ENCODE data around the gene NFIX. TPM values are rescaled to one million over a fixed set of nuclear protein-coding genes. Genes with fewer than 3 reads are reported as not detected.

The NFIX gene
- total and polyA plus RNA-seq, 7 donors = 10.6 to 104 (median 44.1) TPM

GRCh38 chr19:13120817-13121216 lies 125.5 kb downstream of the NFIX start:
- WGBS, 2 donors = 87% methylated on average over 10 of the region's 10 CpGs
- DNase-seq = no peak
- Histone ChIP-seq H3K4me3 (no peak overlapping the region), H3K27me3 (no peaks in the 10 kb centered on the region), H3K9me3 (no peaks in the 10 kb centered on the region), H3K4me1 (peaks cover 0 to 37% (median 35%) of the 10 kb centered on the region in 4 donors), H3K36me3 (peaks cover 0 to 3% (median 0%) of the 10 kb centered on the region in 4 donors), H3K27ac (no peak overlapping the region)
- TF ChIP-seq, protein P1, sequence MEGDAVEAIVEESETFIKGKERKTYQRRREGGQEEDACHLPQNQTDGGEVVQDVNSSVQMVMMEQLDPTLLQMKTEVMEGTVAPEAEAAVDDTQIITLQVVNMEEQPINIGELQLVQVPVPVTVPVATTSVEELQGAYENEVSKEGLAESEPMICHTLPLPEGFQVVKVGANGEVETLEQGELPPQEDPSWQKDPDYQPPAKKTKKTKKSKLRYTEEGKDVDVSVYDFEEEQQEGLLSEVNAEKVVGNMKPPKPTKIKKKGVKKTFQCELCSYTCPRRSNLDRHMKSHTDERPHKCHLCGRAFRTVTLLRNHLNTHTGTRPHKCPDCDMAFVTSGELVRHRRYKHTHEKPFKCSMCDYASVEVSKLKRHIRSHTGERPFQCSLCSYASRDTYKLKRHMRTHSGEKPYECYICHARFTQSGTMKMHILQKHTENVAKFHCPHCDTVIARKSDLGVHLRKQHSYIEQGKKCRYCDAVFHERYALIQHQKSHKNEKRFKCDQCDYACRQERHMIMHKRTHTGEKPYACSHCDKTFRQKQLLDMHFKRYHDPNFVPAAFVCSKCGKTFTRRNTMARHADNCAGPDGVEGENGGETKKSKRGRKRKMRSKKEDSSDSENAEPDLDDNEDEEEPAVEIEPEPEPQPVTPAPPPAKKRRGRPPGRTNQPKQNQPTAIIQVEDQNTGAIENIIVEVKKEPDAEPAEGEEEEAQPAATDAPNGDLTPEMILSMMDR (IDR thresholded peaks at IDR 0.05) = no peak
- TF ChIP-seq POLR2A (IDR thresholded peaks at IDR 0.05) (no peak), EP300 (IDR thresholded peaks at IDR 0.05) (no peak), POLR2AphosphoS5 (IDR thresholded peaks at IDR 0.05) (no peak)
- intact Hi-C loops (cut with DNase I) = no loop called here

DNA sequence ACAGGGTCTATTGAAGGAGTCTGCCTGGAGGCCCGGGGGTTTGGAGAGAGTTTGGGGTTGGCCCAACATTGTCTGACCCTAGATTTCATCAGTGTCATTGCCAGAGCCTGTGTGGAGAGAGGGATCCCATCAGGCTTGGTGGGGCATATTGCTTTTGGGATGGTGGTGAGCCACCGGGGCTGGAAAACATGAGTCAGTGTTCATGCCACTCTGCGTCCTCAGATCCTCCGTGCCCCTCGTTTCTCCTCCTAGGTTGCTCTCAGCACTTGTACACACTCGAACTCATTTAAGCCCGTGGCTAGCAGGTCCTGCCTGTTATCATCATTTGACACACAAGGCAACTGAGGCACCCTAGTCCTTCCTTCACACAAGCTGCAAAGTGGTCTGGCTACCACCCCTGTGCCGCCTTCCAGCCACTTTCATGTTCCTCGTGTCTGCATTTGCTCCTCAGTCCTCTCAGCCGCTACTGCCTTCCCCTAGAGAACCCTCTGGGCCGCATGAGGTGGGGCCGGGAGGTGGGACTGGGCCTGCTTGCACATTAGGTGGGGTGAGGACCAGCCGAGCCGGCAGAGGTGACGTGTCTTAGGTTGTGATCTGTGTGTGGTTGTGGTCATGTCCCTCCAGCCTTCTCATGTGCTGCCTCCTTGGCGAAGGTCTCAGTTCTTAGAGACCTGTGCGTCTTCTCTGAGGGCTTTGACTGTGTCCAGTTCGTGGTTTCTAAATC lies 126.4 kb downstream of the NFIX start:
- peaks cover 0 to 7% (median 0%) of the 10 kb centered on the region in 4 donors for H3K36me3 ChIP-seq
- intact Hi-C loops (cut with DNase I) = no loop called here
- DNase-seq = no peak
- H3K4me3 ChIP-seq = no peak overlapping the region
- H3K27ac ChIP-seq = no peak overlapping the region
- H3K4me1 ChIP-seq = peaks cover 0 to 33% (median 30%) of the 10 kb centered on the region in 4 donors
- TF ChIP-seq, protein P1 (IDR thresholded peaks at IDR 0.05) = no peak
- TF ChIP-seq EP300 (IDR thresholded peaks at IDR 0.05) (no peak), POLR2AphosphoS5 (IDR thresholded peaks at IDR 0.05) (no peak), POLR2A (IDR thresholded peaks at IDR 0.05) (no peak)
- WGBS, 2 donors = 83 to 85% methylated on average over 18 of the region's 18 CpGs
- no peaks in the 10 kb centered on the region for H3K9me3 ChIP-seq
- no peaks in the 10 kb centered on the region for H3K27me3 ChIP-seq

DNA sequence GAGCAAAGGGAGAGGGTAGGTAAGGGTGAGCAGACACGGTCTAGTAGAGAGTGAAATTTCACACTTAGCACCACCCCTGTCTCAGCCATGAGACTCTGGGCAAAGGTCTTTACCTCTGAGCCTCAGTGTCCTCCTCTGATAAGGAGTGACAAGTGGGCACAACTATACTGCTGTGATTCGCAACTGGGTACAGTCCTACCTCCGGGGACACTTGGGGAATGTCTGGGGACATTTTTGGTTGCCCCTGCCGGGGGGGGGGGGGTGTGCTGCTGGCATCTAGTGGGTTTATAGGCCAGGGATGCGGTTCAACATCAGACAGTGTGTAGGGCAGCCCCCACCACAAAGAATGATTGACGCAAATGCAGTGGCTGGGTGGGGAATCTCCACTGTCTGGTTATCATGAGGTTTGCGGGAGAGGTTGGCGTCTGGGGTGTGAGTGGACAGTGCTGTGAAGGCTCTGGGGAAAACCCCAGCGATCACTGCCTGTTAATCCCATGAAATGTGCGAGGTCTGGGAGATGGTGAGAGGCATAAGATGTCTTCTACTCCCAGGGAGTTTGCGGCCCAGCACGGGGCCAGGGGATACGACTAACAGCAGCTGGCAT lies 127.1 kb downstream of the NFIX start:
- TF ChIP-seq, protein P1 (IDR thresholded peaks at IDR 0.05) = no peak
- TF ChIP-seq EP300 (IDR thresholded peaks at IDR 0.05) (no peak), POLR2A (IDR thresholded peaks at IDR 0.05) (no peak)
- H3K36me3 ChIP-seq = peaks cover 0 to 7% (median 0%) of the 10 kb centered on the region in 4 donors
- H3K9me3 ChIP-seq = no peaks in the 10 kb centered on the region
- H3K27ac ChIP-seq = no peak overlapping the region
- no peaks in the 10 kb centered on the region for H3K27me3 ChIP-seq
- DNase-seq = no peak
- peaks cover 0 to 26% (median 24%) of the 10 kb centered on the region in 4 donors for H3K4me1 ChIP-seq
- WGBS, 2 donors = 79 to 87% methylated on average over 13 of the region's 13 CpGs
- intact Hi-C loops (cut with DNase I) = no loop called here
- H3K4me3 ChIP-seq = no peak overlapping the region

GRCh38 chr19:13122980-13123957 lies 128.0 kb downstream of the NFIX start:
- 96% methylated on average over 20 of the region's 20 CpGs for WGBS, 2 donors
- no peak for TF ChIP-seq POLR2AphosphoS5 (IDR thresholded peaks at IDR 0.05)
- no peak for TF ChIP-seq POLR2A (IDR thresholded peaks at IDR 0.05)
- TF ChIP-seq, protein P1 (IDR thresholded peaks at IDR 0.05) = no peak
- TF ChIP-seq EP300 (IDR thresholded peaks at IDR 0.05) = no peak
- H3K27me3 ChIP-seq = no peaks in the 10 kb centered on the region
- DNase-seq = no peak
- H3K27ac ChIP-seq = no peak overlapping the region
- peaks cover 0 to 23% (median 20%) of the 10 kb centered on the region in 4 donors for H3K4me1 ChIP-seq
- H3K36me3 ChIP-seq = peaks cover 0 to 7% (median 0%) of the 10 kb centered on the region in 4 donors
- no peak overlapping the region for H3K4me3 ChIP-seq
- intact Hi-C loops (cut with DNase I) = no loop called here
- no peaks in the 10 kb centered on the region for H3K9me3 ChIP-seq

All from sigmoid colon (tissue), 7 donors.